B cell (primary cell): ENCODE data around the gene MTPN.

Experiments
- CTCF ChIP-seq: fragments of 200-600 bp; IDR thresholded peaks from one replicate; pipeline ENCODE4 v1.8.0; 2022; ENCODE audit warnings: antibody characterized with exemption, mild to moderate bottlenecking
- EZH2 ChIP-seq: IDR thresholded peaks from 2 replicates; pipeline ENCODE4 v1.6.1; 2012; ENCODE audit warnings: borderline replicate concordance, low read depth, mild to moderate bottlenecking, moderate library complexity, low read length; ENCODE audit not compliant: insufficient read depth, poor library complexity, severe bottlenecking

DNA sequence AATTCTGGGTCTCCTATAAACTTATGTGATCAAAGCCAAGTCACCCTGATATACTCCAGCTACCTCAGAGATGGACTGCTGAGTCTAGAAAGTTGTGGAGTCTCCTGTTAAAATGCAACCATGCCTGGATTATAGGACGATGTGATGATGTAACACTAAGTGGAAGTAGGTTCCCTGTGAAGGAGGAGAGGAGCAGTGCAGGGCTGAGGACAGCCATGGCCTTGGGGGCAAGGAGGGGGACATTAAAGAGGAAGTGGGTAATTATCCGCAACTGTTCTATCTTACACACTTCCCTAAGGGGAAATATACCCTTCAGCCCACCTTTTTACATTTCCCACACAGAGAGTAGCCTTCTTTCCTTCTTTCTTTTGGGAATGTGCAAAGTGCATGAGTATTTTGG is 63.8 kb downstream of the MTPN start:
- TF ChIP-seq CTCF, result no peak
- no peak for TF ChIP-seq EZH2
